Neural progenitor cell (in vitro differentiated cells): ENCODE results near the gene NKAIN4.

Experiments used
- CTCF ChIP-seq: fragments of 200-600 bp; sonication (generic); IDR thresholded peaks from 2 replicates; pipeline ENCODE4 v1.5.1; 2017; ENCODE audit warnings: antibody characterized with exemption, mild to moderate bottlenecking
- EZH2 ChIP-seq: fragments of 200-600 bp; sonication (generic); IDR thresholded peaks from 2 replicates; pipeline ENCODE4 v1.6.1; 2017; ENCODE audit warnings: antibody characterized with exemption, mild to moderate bottlenecking, moderate library complexity
- EZH2phosphoT487 ChIP-seq: fragments of 200-600 bp; sonication (generic); IDR thresholded peaks from 2 replicates; pipeline ENCODE4 v1.6.1; 2017; ENCODE audit warnings: antibody characterized with exemption

DNA sequence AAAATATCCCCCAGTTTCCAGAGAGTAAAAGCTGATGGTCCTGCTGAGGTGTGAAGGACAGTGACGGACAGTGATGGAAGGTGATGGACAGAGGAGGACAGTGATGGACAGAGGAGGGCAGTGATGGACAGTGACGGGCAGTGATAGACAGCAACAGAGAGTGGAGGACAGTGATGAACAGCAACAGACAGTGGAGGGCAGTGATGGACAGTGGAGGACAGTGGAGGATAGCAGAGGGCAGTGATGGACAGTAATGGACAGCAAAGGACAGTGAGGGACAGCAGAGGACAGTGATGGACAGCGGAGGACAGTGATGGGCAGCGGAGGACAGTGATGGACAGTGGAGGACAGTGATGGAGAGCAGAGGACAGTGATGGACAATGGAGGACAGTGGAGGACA is 2.7 kb upstream of the NKAIN4 start:
- TF ChIP-seq EZH2 = no peak
- no peak for TF ChIP-seq CTCF
- no peak for TF ChIP-seq EZH2phosphoT487
